GM12878 (cell line): Measurements from ENCODE around the gene RBM45. TPM values are rescaled to one million over a fixed set of nuclear protein-coding genes. Genes with fewer than 3 reads are reported as not detected.
"Not testable (repeated sequence)": the region's sequence is repeated elsewhere in the genome, so short reads cannot be mapped to it uniquely, and the experiment has no call there.

Source experiments
- ATAC-seq: fragments of 200-7000 bp; cut with Tn5 transposase; 3 replicates; pipeline ENCODE4 v1.9.1; 2020; ENCODE audit warnings: mild to moderate bottlenecking, moderate library complexity
- BruUV-seq: library from RNA; stranded (reverse); fragments of 400-500 nt; replicated peaks from 2 replicates; lab custom pipeline; 2021; lab: Mats Ljungman, UMichigan
- CTCF ChIA-PET: fragments of 300-600 bp; sonication (Branson Sonifier 250); formaldehyde crosslinking; extraction: SDS; loops from one replicate; lab custom pipeline; 2021; ENCODE audit warnings: inconsistent platforms; lab: Yijun Ruan, JAX
- POLR2A ChIA-PET: fragments of 350-600 bp; formaldehyde crosslinking; extraction: SDS; loops from one replicate; lab custom pipeline; 2021; ENCODE audit warnings: inconsistent platforms; lab: Charles Lee
- RAD21 ChIA-PET: fragments of 300-600 bp; sonication (Branson Sonifier 250); formaldehyde crosslinking; loops from one replicate; lab custom pipeline; 2023; ENCODE audit warnings: antibody characterized with exemption; ENCODE audit not compliant: unreplicated experiment; lab: Charles Lee
- SMC1A ChIA-PET: fragments of 300-600 bp; sonication (Branson Sonifier 250); formaldehyde crosslinking; loops from one replicate; lab custom pipeline; 2023; ENCODE audit not compliant: unreplicated experiment, uncharacterized antibody; lab: Charles Lee
- DNase-seq: peaks from one replicate; pipeline ENCODE4 v3.0.0-alpha.2; 2011; ENCODE audit warnings: low read depth, low spot score
- FAIRE-seq: peaks from 3 replicates; lab custom pipeline; 2011; peaks lifted over from hg19 to GRCh38; lab: Jason Lieb, UNC
- H2AFZ ChIP-seq: 2 replicates; pipeline ENCODE4 v1.6.0; 2011; ENCODE audit warnings: low read depth, low read length, control low read depth; ENCODE audit not compliant: control insufficient read depth
- H3K27ac ChIP-seq: 2 replicates; pipeline ENCODE4 v1.5.1; 2011; ENCODE audit warnings: control low read depth; ENCODE audit not compliant: control insufficient read depth, insufficient read depth
- H3K27me3 ChIP-seq, 2 experiments: replicated peaks in 1 of 2; 2 replicates each; pipeline versions ENCODE4 v1.6.0 to v1.6.1; 2011; ENCODE audit warnings: low read length in 1 of 2; ENCODE audit not compliant: control insufficient read depth in 2 of 2, insufficient read depth in 2 of 2
- H3K36me3 ChIP-seq, 2 experiments: 2 replicates each; pipeline ENCODE4 v1.5.1; 2011; ENCODE audit warnings: low read length in 1 of 2; ENCODE audit not compliant: control insufficient read depth in 2 of 2, insufficient read depth in 2 of 2
- H3K4me1 ChIP-seq: 2 replicates; pipeline ENCODE4 v1.6.1; 2011; ENCODE audit warnings: mild to moderate bottlenecking, low read length, moderate library complexity, mixed read lengths; ENCODE audit not compliant: control insufficient read depth, insufficient read depth
- H3K4me2 ChIP-seq: 2 replicates; pipeline ENCODE4 v1.6.0; 2011; ENCODE audit warnings: control low read depth; ENCODE audit not compliant: control insufficient read depth, insufficient read depth
- H3K4me3 ChIP-seq: fragments of 200-600 bp; sonication (generic); 2 replicates; pipeline ENCODE4 v1.5.1; 2016
- H3K79me2 ChIP-seq: 2 replicates; pipeline ENCODE4 v1.6.0; 2011; ENCODE audit warnings: low read length; ENCODE audit not compliant: control insufficient read depth, insufficient read depth
- H3K9ac ChIP-seq: 2 replicates; pipeline ENCODE4 v1.8.0; 2011; ENCODE audit warnings: low read length, control low read depth, mixed read lengths; ENCODE audit not compliant: control insufficient read depth, insufficient read depth
- H3K9me3 ChIP-seq: replicated peaks from 3 replicates; pipeline ENCODE4 v1.5.1; 2011; ENCODE audit warnings: mild to moderate bottlenecking, low read length; ENCODE audit not compliant: control insufficient read depth, insufficient read depth
- H4K20me1 ChIP-seq: 2 replicates; pipeline ENCODE4 v1.6.0; 2011; ENCODE audit not compliant: control insufficient read depth, insufficient read depth
- ASH2L ChIP-seq: fragments of 300-600, 200-600 bp; sonication (generic); IDR thresholded peaks from 2 replicates; pipeline ENCODE4 v1.6.1; 2017; ENCODE audit warnings: low read depth, mild to moderate bottlenecking, borderline replicate concordance
- BMI1 ChIP-seq: fragments of 450-650 bp; IDR thresholded peaks from 2 replicates; pipeline ENCODE4 v1.6.1; 2016; ENCODE audit warnings: mild to moderate bottlenecking, moderate library complexity, borderline replicate concordance
- IKZF2 ChIP-seq, 2 experiments: fragments of 450-650 bp; IDR thresholded peaks; 2 replicates each; pipeline ENCODE4 v1.6.1; 2017; ENCODE audit warnings: mild to moderate bottlenecking in 2 of 2, moderate library complexity in 2 of 2
- KDM1A ChIP-seq: fragments of 200-600 bp; sonication (generic); IDR thresholded peaks from 2 replicates; pipeline ENCODE4 v1.6.1; 2016; ENCODE audit warnings: borderline replicate concordance
- RCOR1 ChIP-seq: conservative IDR thresholded peaks from 2 replicates; pipeline ENCODE4 v1.6.1; 2012; ENCODE audit warnings: low read depth, low read length, improper control_type of control experiment
- RELB ChIP-seq: fragments of 450-650 bp; IDR thresholded peaks from 2 replicates; pipeline ENCODE4 v1.6.1; 2017; ENCODE audit warnings: low read depth, mild to moderate bottlenecking, moderate library complexity
- SIX5 ChIP-seq: IDR thresholded peaks from 2 replicates; pipeline ENCODE4 v1.6.1; 2011; ENCODE audit warnings: mild to moderate bottlenecking, low read depth, low read length, moderate library complexity; ENCODE audit not compliant: severe bottlenecking
- ZBTB11 ChIP-seq: fragments of 450-650 bp; formaldehyde crosslinking; IDR thresholded peaks from 2 replicates; pipeline ENCODE4 v1.5.0; 2022; ENCODE audit warnings: mild to moderate bottlenecking, missing genetic modification characterization
- WGBS: methylation state at CpG from one replicate; pipeline ENCODE4 v1.1.6; 2016; ENCODE audit warnings: low lambda C conversion rate; ENCODE audit not compliant: insufficient replicate concordance, insufficient coverage; ENCODE audit errors: missing lambda C conversion rate; 5-methylcytosine and 5-hydroxymethylcytosine counted together
- in situ Hi-C: fragments of 300-500 bp; cut with MboI; formaldehyde crosslinking; loops from 9 replicates; pipeline ENCODE4 v1.14.3; 2018; ENCODE audit warnings: mixed read lengths
- intact Hi-C: fragments of 100-400 bp; cut with micrococcal nuclease; formaldehyde crosslinking; loops from one replicate; pipeline ENCODE4 v1.14.2; 2022; ENCODE audit not compliant: unreplicated experiment
- polyA plus RNA-seq, 11 experiments: library from polyadenylated mRNA; depleted of rRNA in 4 of 11; unstranded in 6 of 11; stranded (reverse) in 5 of 11; fragments of >200 nt; fragmentation: Nextera tagmentation in 4 of 11; fragmentation: Illumina TruSeq in 1 of 11; extraction: Ambion mirVana in 4 of 11; extraction: Trizol in 1 of 11; gene quantifications; 1 replicate in 1 of 11; 2 replicates in 10 of 11; pipeline versions ENCODE4 v1.2.1 to v1.2.3, GENCODE V29; 2011 to 2016; ENCODE audit warnings: inconsistent platforms in 2 of 11, missing spikeins in 2 of 11, low read depth in 1 of 11
- total RNA-seq, 4 experiments: library from RNA; depleted of rRNA in 3 of 4; stranded (reverse); fragments of >200 nt in 3 of 4; fragmentation: Illumina TruSeq in 1 of 4; extraction: Trizol in 1 of 4; gene quantifications; 2 replicates each; pipeline versions ENCODE4 v1.2.1 to v1.2.3, GENCODE V29; 2013 to 2021

The RBM45 gene
- total and polyA plus RNA-seq, 10 of the 15 experiments (the other 5 are each of a cell fraction or from before 2014, with no cell fraction given) = 6.2 to 21.7 (median 14.6) TPM

- CTCF ChIA-PET = interaction anchor here (0.7 kb wide), 1 partner anchor 96 kb away, joined by 3 read pairs; no protein-coding TSS in a partner anchor
- H4K20me1 ChIP-seq, ATAC-seq, BruUV-seq, H3K36me3 ChIP-seq, RAD21 ChIA-PET, H3K27ac ChIP-seq, H3K9ac ChIP-seq, intact Hi-C loops, FAIRE-seq, DNase-seq, H3K4me2 ChIP-seq, H3K27me3 ChIP-seq, H3K4me1 ChIP-seq, H3K9me3 ChIP-seq, H3K79me2 ChIP-seq, H3K4me3 ChIP-seq, H2AFZ ChIP-seq, in situ Hi-C loops, POLR2A ChIA-PET: not testable (repeated sequence)
- 34% methylated on average over 3 of the region's 3 CpGs for WGBS
- SMC1A ChIA-PET = interaction anchor here (1.7 kb wide), 1 partner anchor 15 kb away, joined by 5 read pairs; no protein-coding TSS in a partner anchor
Measured at GRCh38 chr2:178079279-178079678, 33.0 kb upstream of the RBM45 start.

GRCh38 chr2:178082408-178083045 is 29.7 kb upstream of the RBM45 start:
- in situ Hi-C loops = no loop called here
- Histone ChIP-seq H3K36me3 (no peaks in the 10 kb centered on the region), H3K79me2 (no peaks in the 10 kb centered on the region), H4K20me1 (no peaks in the 10 kb centered on the region), H3K4me1 (no peaks in the 10 kb centered on the region), H3K27me3 (no peaks in the 10 kb centered on the region), H3K27ac (no peak overlapping the region), H3K9ac (no peak overlapping the region), H3K4me3 (no peak overlapping the region), H2AFZ (no peak overlapping the region), H3K9me3 (no peaks in the 10 kb centered on the region), H3K4me2 (no peak overlapping the region)
- no TSS peak for BruUV-seq
- WGBS = 23% methylated on average over 3 of the region's 3 CpGs
- RAD21 ChIA-PET = no interaction called here
- SMC1A ChIA-PET = no interaction called here
- ATAC-seq = no peak
- POLR2A ChIA-PET = no interaction called here
- DNase-seq = no peak
- intact Hi-C loops = no loop called here
- CTCF ChIA-PET = no interaction called here
- no peak for FAIRE-seq
- TF ChIP-seq SIX5 (no peak), BMI1 (no peak), RELB (no peak), ASH2L (no peak), IKZF2 (IDR thresholded peaks at IDR 0.05) (no peak), ZBTB11 (no peak), KDM1A (no peak), RCOR1 (no peak)
